ENCODE results near the gene OSBPL10. TPM values are rescaled to one million over a fixed set of nuclear protein-coding genes. Genes with fewer than 3 reads are reported as not detected.

The OSBPL10 gene
- total and polyA plus RNA-seq, 8 donors = 1.8 to 37.7 (median 5.9) TPM

DNA sequence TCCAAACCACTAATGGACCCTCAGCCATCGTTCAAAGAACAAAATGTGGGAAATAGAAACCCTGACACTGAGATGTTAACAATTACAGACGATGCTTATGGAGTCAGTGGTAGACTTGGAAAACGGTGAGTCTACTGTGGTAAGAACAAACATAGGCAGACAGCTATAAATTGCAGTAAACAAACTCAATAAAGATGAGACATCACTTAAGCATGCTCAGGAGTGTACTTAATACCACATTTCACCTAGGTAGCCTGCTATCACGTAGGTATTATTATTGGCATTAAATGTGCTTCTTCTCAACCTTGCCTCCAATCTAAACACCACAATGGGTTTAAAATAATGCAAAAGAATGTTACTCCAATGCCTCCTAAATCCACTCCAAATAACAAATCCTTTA is 2.5 kb downstream of the OSBPL10 start:
- DNase-seq = no peak
- H3K36me3 ChIP-seq = no peaks in the 10 kb centered on the region
- no peak overlapping the region for H3K4me3 ChIP-seq
- intact Hi-C loops (cut with DNase I; ENCODE audit: low total_unique reads) = no loop called here
- H3K4me1 ChIP-seq = peaks cover 11 to 36% (median 25%) of the 10 kb centered on the region in 4 donors
- TF ChIP-seq POLR2AphosphoS5 (IDR thresholded peaks at IDR 0.05) (no peak), EP300 (IDR thresholded peaks at IDR 0.05) (no peak), POLR2A (IDR thresholded peaks at IDR 0.05) (no peak)
- TF ChIP-seq, protein P1, sequence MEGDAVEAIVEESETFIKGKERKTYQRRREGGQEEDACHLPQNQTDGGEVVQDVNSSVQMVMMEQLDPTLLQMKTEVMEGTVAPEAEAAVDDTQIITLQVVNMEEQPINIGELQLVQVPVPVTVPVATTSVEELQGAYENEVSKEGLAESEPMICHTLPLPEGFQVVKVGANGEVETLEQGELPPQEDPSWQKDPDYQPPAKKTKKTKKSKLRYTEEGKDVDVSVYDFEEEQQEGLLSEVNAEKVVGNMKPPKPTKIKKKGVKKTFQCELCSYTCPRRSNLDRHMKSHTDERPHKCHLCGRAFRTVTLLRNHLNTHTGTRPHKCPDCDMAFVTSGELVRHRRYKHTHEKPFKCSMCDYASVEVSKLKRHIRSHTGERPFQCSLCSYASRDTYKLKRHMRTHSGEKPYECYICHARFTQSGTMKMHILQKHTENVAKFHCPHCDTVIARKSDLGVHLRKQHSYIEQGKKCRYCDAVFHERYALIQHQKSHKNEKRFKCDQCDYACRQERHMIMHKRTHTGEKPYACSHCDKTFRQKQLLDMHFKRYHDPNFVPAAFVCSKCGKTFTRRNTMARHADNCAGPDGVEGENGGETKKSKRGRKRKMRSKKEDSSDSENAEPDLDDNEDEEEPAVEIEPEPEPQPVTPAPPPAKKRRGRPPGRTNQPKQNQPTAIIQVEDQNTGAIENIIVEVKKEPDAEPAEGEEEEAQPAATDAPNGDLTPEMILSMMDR (IDR thresholded peaks at IDR 0.05) = no peak
- 73 to 83% (median 78%) methylated on average over 4 of the region's 4 CpGs for WGBS, 5 donors
- H3K27ac ChIP-seq = no peak overlapping the region
- H3K27me3 ChIP-seq = peaks cover 0 to 23% (median 0%) of the 10 kb centered on the region in 3 donors
- H3K9me3 ChIP-seq = no peaks in the 10 kb centered on the region

DNA sequence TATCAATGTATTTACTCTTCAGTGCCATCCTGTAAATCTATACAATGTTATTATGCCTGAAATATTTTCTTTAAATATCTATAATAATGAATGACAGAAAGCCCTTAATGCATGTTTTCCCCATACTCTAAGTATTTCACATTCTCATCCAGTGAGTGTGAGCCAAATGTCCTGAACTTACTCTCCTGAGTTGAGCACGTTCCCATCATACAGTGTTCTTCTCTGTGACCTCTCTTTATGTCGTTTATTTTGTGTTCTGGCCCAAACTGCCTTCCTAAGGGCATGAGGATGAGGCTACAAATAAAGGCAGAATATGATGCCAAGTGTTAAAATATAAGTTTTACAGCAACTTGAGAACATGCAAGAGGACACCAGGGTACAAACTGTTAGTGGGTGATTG is 3.3 kb downstream of the OSBPL10 start:
- Histone ChIP-seq H3K4me1 (peaks cover 11 to 36% (median 25%) of the 10 kb centered on the region in 4 donors), H3K27me3 (peaks cover 0 to 23% (median 0%) of the 10 kb centered on the region in 3 donors), H3K4me3 (no peak overlapping the region), H3K9me3 (no peaks in the 10 kb centered on the region), H3K27ac (no peak overlapping the region), H3K36me3 (no peaks in the 10 kb centered on the region)
- intact Hi-C loops (cut with DNase I; ENCODE audit: low total_unique reads) = no loop called here
- DNase-seq = no peak
- TF ChIP-seq POLR2AphosphoS5 (IDR thresholded peaks at IDR 0.05) = no peak
- TF ChIP-seq, protein P1 (IDR thresholded peaks at IDR 0.05) = no peak
- TF ChIP-seq EP300 (IDR thresholded peaks at IDR 0.05) = no peak
- TF ChIP-seq POLR2A (IDR thresholded peaks at IDR 0.05) = no peak
- 68 to 84% (median 82%) methylated on average over 2 of the region's 2 CpGs for WGBS, 5 donors

DNA sequence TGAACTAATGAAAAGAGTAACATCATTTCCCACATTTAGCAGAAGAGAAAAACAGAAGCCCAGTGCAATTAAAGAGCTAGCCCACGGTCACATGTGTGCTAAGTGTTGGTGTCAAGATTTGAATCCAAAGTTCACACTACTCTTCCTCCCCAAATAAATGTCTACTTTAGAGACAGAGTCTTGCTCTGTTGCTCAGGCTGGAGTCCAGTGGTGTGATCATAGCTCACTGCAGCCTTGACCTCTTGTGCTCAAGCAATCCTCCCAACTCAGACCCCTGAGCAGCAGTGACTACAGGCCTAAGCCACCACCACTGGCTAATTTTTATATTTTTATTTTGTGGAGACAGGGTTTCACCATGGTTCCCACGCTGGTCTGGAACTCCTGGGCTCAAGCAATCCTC is 4.8 kb downstream of the OSBPL10 start:
- Histone ChIP-seq H3K4me1 (peaks cover 6 to 30% (median 17%) of the 10 kb centered on the region in 4 donors), H3K4me3 (no peak overlapping the region), H3K27me3 (peaks cover 0 to 17% (median 0%) of the 10 kb centered on the region in 3 donors), H3K27ac (no peak overlapping the region), H3K9me3 (no peaks in the 10 kb centered on the region), H3K36me3 (no peaks in the 10 kb centered on the region)
- DNase-seq = no peak
- intact Hi-C loops (cut with DNase I; ENCODE audit: low total_unique reads) = no loop called here
- 82 to 97% (median 93%) methylated on average over 2 of the region's 2 CpGs for WGBS, 5 donors
- no peak for TF ChIP-seq POLR2AphosphoS5 (IDR thresholded peaks at IDR 0.05)
- no peak for TF ChIP-seq POLR2A (IDR thresholded peaks at IDR 0.05)
- TF ChIP-seq, protein P1 (IDR thresholded peaks at IDR 0.05) = no peak
- TF ChIP-seq EP300 (IDR thresholded peaks at IDR 0.05) = no peak

DNA sequence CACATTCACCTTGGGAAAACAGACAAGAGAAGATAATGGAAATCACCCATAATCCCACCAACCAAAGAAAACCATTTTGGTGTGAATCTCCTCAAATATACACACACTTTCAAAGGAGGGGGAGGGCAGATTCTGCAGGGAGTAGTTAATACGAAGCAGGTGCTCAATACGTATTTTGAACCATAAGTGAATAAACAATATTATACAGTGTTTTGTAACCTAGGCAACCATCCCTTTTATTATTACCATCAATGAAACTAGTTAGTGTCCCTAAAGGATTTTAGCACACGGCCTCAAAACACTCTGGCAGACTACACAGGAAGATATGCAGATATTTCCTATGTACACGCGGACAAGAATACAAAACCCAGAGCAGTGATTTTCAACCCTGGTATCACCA is 6.1 kb downstream of the OSBPL10 start:
- H3K4me1 ChIP-seq = peaks cover 4 to 26% (median 10%) of the 10 kb centered on the region in 4 donors
- TF ChIP-seq POLR2AphosphoS5 (IDR thresholded peaks at IDR 0.05) = no peak
- TF ChIP-seq EP300 (IDR thresholded peaks at IDR 0.05) = no peak
- no peak overlapping the region for H3K4me3 ChIP-seq
- H3K27me3 ChIP-seq = peaks cover 0 to 4% (median 0%) of the 10 kb centered on the region in 3 donors
- 64 to 78% (median 73%) methylated on average over 5 of the region's 5 CpGs for WGBS, 5 donors
- intact Hi-C loops (cut with DNase I; ENCODE audit: low total_unique reads) = no loop called here
- no peaks in the 10 kb centered on the region for H3K36me3 ChIP-seq
- no peak for DNase-seq
- H3K27ac ChIP-seq = no peak overlapping the region
- H3K9me3 ChIP-seq = no peaks in the 10 kb centered on the region

DNA sequence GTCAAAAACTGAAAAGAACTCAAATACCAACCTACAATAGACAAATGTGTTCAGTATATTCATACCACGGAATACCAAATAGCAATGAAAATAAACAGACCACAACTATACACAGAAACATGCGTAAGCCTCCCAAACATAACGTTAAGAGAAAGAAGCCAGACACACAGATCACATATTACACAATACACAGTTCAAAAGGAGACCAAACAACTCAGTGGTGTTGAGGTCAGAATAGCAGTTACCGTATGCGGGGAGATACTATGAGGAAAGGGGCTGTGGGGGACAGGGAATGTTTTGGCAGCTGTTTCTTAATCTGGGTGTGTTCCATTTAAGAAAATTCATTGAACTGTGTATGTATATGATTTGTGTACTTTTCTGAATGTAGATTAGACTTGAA is 6.6 kb downstream of the OSBPL10 start:
- WGBS, 5 donors = 29 to 46% (median 33%) methylated on average over 5 of the region's 5 CpGs
- H3K27ac ChIP-seq = no peak overlapping the region
- intact Hi-C loops (cut with DNase I; ENCODE audit: low total_unique reads) = no loop called here
- no peak overlapping the region for H3K4me3 ChIP-seq
- H3K9me3 ChIP-seq = no peaks in the 10 kb centered on the region
- TF ChIP-seq POLR2AphosphoS5 (IDR thresholded peaks at IDR 0.05) (peak in 1 of 3 donors; percentile 57), EP300 (IDR thresholded peaks at IDR 0.05) (no peak)
- TF ChIP-seq, protein P1 (IDR thresholded peaks at IDR 0.05) = no peak
- no peaks in the 10 kb centered on the region for H3K27me3 ChIP-seq
- no peak for DNase-seq
- H3K4me1 ChIP-seq = peaks cover under 1 to 23% (median 6%) of the 10 kb centered on the region in 4 donors
- no peaks in the 10 kb centered on the region for H3K36me3 ChIP-seq

Data from stomach (tissue), 9 donors.